MCF 10A (cell line): ENCODE data around the gene TNFAIP8. TPM values are rescaled to one million over a fixed set of nuclear protein-coding genes. Genes with fewer than 3 reads are reported as not detected.
A peak's percentile ranks its signal among the peaks of the same experiment; 100 is the strongest.

ENCODE experiments used
- BruUV-seq: library from RNA; stranded (reverse); fragments of 400-500 nt; replicated peaks from 2 replicates; lab custom pipeline; 2021; lab: Mats Ljungman, UMichigan
- CTCF ChIA-PET: fragments of 300-600 bp; sonication (Branson Sonifier 250); formaldehyde crosslinking; extraction: SDS; loops from one replicate; lab custom pipeline; 2021; ENCODE audit warnings: antibody characterized with exemption, inconsistent platforms; lab: Yijun Ruan, JAX
- POLR2A ChIA-PET: fragments of 300-600, 350-650 bp; sonication (Branson Sonifier 250); formaldehyde crosslinking; extraction: SDS; loops from one replicate; lab custom pipeline; 2020; ENCODE audit warnings: antibody characterized with exemption, inconsistent platforms; lab: Yijun Ruan, JAX
- DNase-seq: peaks from one replicate; pipeline ENCODE4 v3.0.0-alpha.2; 2018; ENCODE audit not compliant: unreplicated experiment
- H3K27ac Mint-ChIP-seq: one replicate; pipeline ENCODE4 v1.8.0; 2022; ENCODE audit warnings: mild to moderate bottlenecking, low read depth, mixed read lengths; ENCODE audit not compliant: unreplicated experiment
- H3K27me3 Mint-ChIP-seq: one replicate; pipeline ENCODE4 v1.8.0; 2022; ENCODE audit warnings: mixed read lengths; ENCODE audit not compliant: insufficient read depth, unreplicated experiment
- H3K36me3 Mint-ChIP-seq: one replicate; pipeline ENCODE4 v1.8.0; 2022; ENCODE audit warnings: mild to moderate bottlenecking, moderate library complexity, mixed read lengths; ENCODE audit not compliant: insufficient read depth, unreplicated experiment
- H3K4me1 Mint-ChIP-seq: one replicate; pipeline ENCODE4 v1.8.0; 2022; ENCODE audit warnings: mixed read lengths; ENCODE audit not compliant: insufficient read depth, unreplicated experiment
- H3K4me3 Mint-ChIP-seq: one replicate; pipeline ENCODE4 v1.8.0; 2022; ENCODE audit warnings: mild to moderate bottlenecking, moderate library complexity, mixed read lengths; ENCODE audit not compliant: unreplicated experiment
- H3K9me3 Mint-ChIP-seq: one replicate; pipeline ENCODE4 v1.8.0; 2022; ENCODE audit warnings: mixed read lengths; ENCODE audit not compliant: unreplicated experiment
- CTCF ChIP-seq: fragments of 200-600 bp; IDR thresholded peaks from one replicate; pipeline ENCODE4 v1.8.0; 2022; ENCODE audit warnings: antibody characterized with exemption, mild to moderate bottlenecking; ENCODE audit not compliant: unreplicated experiment
- intact Hi-C: fragments of 100-400 bp; cut with micrococcal nuclease; formaldehyde crosslinking; loops from 2 replicates; pipeline ENCODE4 v1.14.1; 2022
- total RNA-seq: library from RNA; stranded (reverse); gene quantifications from 2 replicates; pipeline ENCODE4 v1.2.3, GENCODE V29; 2022

Gene TNFAIP8
- total RNA-seq, 1 experiment from 2014 or later: 16.2 TPM

- H3K27ac Mint-ChIP-seq: peak overlapping the region; percentile 90
- ChIA-PET POLR2A (interaction anchor here (0.7 to 21.8 kb wide), 9 partner anchors 11 to 297 kb away, joined by 3 to 492 read pairs (median 12); partner anchors contain the start of genes DMXL1 and TNFAIP8), CTCF (interaction anchor here (0.6 to 3.5 kb wide), 7 partner anchors 11 to 1083 kb away, joined by 3 to 11 read pairs (median 4); no protein-coding TSS in a partner anchor)
- H3K36me3 Mint-ChIP-seq: peaks cover 26% of the 10 kb centered on the region
- H3K4me3 Mint-ChIP-seq: no peak overlapping the region
- no peak for DNase-seq
- no peak for TF ChIP-seq CTCF
- intact Hi-C loops: no loop called here
- BruUV-seq: no TSS peak
- H3K4me1 Mint-ChIP-seq: peaks cover 42% of the 10 kb centered on the region
- no peaks in the 10 kb centered on the region for H3K27me3 Mint-ChIP-seq
- H3K9me3 Mint-ChIP-seq: no peaks in the 10 kb centered on the region
These were observed 12.4 kb downstream of the TNFAIP8 start for GRCh38 chr5:119368238-119368630.

GRCh38 chr5:119370486-119370885 is 14.7 kb downstream of the TNFAIP8 start:
- Mint-ChIP-seq H3K36me3 (peaks cover 7% of the 10 kb centered on the region), H3K4me1 (peaks cover 33% of the 10 kb centered on the region), H3K9me3 (no peaks in the 10 kb centered on the region), H3K27me3 (no peaks in the 10 kb centered on the region), H3K4me3 (no peak overlapping the region), H3K27ac (no peak overlapping the region)
- ChIA-PET CTCF (interaction anchor here (0.7 to 1.4 kb wide), 11 partner anchors 9 to 383 kb away, joined by 3 to 8 read pairs (median 3); partner anchors contain the start of gene DTWD2), POLR2A (interaction anchor here (0.7 to 21.8 kb wide), 8 partner anchors 9 to 88 kb away, joined by 3 to 492 read pairs (median 7); partner anchors contain the start of gene TNFAIP8)
- no peak for TF ChIP-seq CTCF
- no TSS peak for BruUV-seq
- DNase-seq: no peak
- intact Hi-C loops: no loop called here

- H3K36me3 Mint-ChIP-seq: peaks cover 7% of the 10 kb centered on the region
- H3K4me1 Mint-ChIP-seq: peaks cover 26% of the 10 kb centered on the region
- no peak for DNase-seq
- no TSS peak for BruUV-seq
- intact Hi-C loops: no loop called here
- H3K27ac Mint-ChIP-seq: no peak overlapping the region
- CTCF ChIA-PET: interaction anchor here (0.8 to 1.4 kb wide), 5 partner anchors 8 to 383 kb away, joined by 3 to 8 read pairs (median 3); partner anchors contain the start of gene DTWD2
- no peak for TF ChIP-seq CTCF
- H3K27me3 Mint-ChIP-seq: no peaks in the 10 kb centered on the region
- POLR2A ChIA-PET: interaction anchor here (0.7 to 21.8 kb wide), 6 partner anchors 11 to 88 kb away, joined by 3 to 492 read pairs (median 7); partner anchors contain the start of gene TNFAIP8
- no peak overlapping the region for H3K4me3 Mint-ChIP-seq
- H3K9me3 Mint-ChIP-seq: no peaks in the 10 kb centered on the region
These were observed 15.3 kb downstream of the TNFAIP8 start for GRCh38 chr5:119371146-119371545.

GRCh38 chr5:119373449-119373858 is 17.6 kb downstream of the TNFAIP8 start:
- no peak overlapping the region for H3K27ac Mint-ChIP-seq
- no peaks in the 10 kb centered on the region for H3K27me3 Mint-ChIP-seq
- H3K36me3 Mint-ChIP-seq: no peaks in the 10 kb centered on the region
- ChIA-PET CTCF (interaction anchor here (1.0 to 1.2 kb wide), 2 partner anchors 13 to 38 kb away, joined by 4 to 12 read pairs; no protein-coding TSS in a partner anchor), POLR2A (interaction anchor here (1.4 to 21.8 kb wide), 5 partner anchors 9 to 22 kb away, joined by 4 to 492 read pairs (median 8); no protein-coding TSS in a partner anchor)
- no peak for TF ChIP-seq CTCF
- H3K4me1 Mint-ChIP-seq: peaks cover 8% of the 10 kb centered on the region
- intact Hi-C loops: no loop called here
- no peaks in the 10 kb centered on the region for H3K9me3 Mint-ChIP-seq
- H3K4me3 Mint-ChIP-seq: no peak overlapping the region
- DNase-seq: no peak
- BruUV-seq: no TSS peak
